Epithelial cell of prostate (primary cell): ENCODE measurements around the gene SPNS2.
"Not testable (repeated sequence)": the region's sequence is repeated elsewhere in the genome, so short reads cannot be mapped to it uniquely, and the experiment has no call there.

Experiments used
- DNase-seq: peaks from one replicate; pipeline ENCODE4 v3.0.0-alpha.2; 2011; ENCODE audit warnings: low read depth, low spot score
- H3K27ac ChIP-seq: fragments of 450-650 bp; 2 replicates; pipeline ENCODE4 v1.5.1; 2017; ENCODE audit warnings: mild to moderate bottlenecking

SPNS2 gene

DNA sequence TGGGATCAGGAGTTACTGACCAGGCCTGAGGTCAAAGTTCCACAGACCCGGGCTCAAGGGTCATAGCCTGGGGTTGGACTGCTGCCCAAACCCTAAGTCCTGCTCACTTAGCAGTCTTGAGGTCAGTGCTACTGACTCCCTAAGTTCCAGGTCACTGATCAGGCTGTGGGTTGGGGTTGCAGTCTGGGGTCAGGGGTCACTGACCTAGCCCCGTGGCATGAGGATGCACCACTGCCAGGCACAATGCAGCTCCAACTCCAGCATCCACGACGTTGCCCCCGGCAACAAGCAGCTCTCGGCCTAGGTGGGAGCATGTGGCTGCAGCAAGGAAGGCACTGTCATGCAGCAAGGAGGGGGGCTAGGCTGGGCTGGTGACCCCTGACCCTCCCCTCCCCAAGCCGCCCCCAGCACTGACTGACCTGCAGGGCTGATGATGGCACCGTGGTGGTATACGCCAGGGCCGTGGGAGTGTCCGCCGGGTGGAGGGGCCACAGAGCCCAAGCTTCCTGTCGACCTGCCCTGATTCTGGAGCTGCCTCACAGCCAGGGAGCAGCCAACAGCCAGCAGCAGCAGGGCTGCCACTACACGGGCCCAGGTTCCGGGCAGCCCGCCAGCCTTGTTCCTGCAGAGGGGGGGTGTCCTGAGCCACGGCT lies 60.6 kb downstream of the SPNS2 start:
- DNase-seq: no peak
- H3K27ac ChIP-seq: no peak overlapping the region

DNA sequence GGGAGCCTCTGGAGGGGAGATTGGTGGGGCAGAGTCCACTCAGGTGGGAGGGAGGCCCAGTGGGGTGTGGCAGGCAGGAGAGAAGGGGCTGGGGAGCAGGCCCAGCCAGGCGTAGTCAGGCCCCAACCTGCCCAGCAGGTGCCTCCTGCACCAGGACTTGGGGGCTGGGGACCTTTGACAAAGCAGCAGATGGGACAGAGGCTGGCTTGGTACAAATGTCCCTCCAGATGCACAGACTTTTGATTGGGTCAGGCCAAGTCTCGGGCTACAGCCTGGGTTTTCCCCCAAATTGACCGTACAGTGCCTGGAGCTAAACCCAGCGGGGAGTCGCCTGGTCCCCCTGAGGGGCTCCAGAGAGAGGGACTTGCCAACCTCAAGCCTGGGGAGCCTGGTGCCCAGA lies 61.3 kb downstream of the SPNS2 start:
- no peak overlapping the region for H3K27ac ChIP-seq
- DNase-seq: no peak

DNA sequence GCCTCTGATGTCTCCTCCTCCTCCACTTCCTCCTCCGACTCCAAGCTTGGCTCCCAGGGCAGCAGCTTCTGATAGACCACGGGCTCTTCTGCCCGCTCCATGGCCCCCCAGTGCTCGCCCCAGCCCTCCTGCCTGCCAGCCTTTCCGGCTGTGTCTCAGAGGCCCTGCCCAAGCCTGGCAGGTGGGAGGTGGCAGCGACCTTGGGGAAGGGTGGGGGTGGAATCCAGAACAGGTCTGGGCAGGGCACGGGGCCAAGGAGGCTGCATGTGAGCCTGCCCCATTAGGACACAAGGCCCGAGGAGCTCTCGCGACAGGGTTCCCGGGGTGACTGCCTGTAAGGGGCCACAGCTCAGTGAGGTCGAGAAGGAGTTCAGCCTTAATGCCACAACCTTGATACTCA lies 61.7 kb downstream of the SPNS2 start, which contains the start of gene GGT6:
GGT6 (minus strand) TSS at position 157 of the 400 bp plus-strand sequence; CDS start at position 101, 56 bp downstream.
- H3K27ac ChIP-seq: no peak within 1 kb of the TSS
- DNase-seq: no peak

DNA sequence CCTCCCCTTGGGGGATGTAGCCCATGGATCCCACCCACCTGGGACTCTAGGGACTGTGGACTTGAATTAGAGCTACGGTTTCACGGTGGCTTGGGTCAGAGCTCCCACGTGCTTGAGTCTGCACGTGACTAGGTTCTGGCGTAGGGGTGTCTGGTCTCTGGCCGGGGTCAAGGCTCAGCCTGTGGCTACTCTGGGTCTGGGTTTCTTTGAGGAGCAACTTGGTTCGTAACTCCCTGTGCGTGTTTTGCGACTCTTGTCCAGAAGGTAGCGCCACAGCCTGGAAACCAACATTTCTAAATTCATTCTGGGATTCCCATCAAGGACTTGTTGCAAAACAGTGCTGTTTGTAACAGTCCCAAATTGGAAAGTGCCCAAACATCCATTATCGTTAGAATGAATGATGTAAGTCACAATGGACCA lies 62.2 kb downstream of the SPNS2 start:
- no peak for DNase-seq
- H3K27ac ChIP-seq: no peak overlapping the region

DNA sequence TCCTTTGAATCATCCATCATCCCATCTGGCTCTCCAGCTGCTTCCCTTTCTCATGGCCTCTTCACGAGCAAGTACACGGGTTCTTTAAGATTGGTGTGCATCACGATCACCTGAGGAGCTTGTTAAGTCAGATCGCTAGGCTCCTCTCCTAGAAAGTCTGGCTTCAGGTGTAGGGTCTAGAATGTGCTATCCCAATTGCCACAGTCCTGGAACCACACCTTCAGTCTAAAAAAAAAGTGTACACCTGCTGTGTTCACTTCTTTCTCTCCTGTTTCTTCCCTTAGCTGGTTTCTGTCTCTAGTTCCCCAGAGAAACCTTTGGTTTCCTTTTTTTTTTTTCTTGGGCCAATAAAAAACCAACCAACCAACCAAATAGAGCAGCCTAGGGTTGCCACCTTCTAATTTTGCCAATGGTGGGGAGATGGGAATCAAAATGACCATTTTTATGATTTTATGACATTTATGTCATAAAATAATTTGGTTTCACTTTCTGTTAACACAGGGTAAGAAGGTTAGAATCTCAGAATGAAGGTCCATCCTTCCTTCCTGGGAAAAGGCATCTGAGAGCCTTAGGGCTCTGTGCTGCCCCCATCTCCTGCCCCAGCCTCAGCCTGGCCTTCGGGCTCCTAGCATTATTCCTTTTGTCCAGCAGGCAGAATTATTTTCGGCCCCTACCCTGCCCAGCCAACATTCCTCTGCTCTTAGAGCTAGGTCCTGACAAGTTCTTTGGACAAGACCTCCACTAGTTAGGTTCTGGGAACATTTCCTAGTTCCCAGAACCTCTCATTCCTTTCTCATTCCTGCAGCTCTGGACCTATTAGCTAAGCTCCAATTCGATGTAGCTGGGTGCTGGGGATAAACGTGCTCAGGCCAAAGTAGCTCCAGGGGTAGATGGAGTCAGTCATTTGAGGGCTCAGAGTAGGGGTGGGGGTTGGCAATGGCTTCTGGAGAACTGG lies 63.6 kb downstream of the SPNS2 start:
- no peak for DNase-seq
- no peak overlapping the region for H3K27ac ChIP-seq

DNA sequence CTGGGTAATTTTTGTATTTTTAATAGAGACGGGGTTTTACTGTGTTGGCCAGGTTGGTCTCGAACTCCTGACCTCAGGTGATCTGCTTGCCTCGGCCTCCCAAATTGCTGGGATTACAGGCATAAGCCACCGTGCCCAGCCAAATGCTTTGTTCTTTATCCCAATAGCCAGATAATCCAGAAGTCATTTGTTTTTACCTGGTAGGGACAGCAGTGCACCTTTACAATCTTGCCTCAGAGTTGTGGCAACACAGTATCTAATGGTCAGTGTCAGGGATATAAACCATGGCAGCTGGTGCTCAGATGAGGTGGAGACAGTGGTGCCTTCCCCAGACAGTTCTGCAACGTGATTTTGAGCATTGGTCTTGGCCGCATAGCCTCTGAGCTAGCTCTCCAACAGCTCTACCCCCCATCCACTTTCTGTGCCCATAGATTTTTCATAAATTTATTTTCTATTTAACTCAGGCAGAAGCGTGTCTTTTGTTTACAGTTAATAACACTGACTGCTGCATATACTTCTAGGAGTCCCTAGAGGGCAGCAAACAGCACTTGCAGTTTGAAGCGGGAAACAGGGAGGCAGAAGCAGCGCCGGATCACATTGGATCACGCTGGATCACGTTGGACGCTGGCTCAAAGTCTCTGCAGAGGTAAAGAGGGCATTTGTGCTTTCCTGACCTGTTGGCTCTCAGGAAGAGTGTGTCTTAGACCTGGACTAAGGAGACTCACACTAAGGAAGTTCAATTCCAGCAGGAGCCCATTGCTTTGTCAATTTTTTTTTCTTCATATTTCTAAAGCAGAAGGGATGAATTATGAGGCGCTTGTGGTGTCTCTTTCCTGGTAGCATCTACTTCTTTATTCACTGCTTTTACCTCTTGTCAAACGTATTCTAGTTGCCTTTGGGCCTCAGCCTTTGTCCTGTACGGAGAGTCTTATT lies 66.8 kb downstream of the SPNS2 start:
- no peak overlapping the region for H3K27ac ChIP-seq
- DNase-seq: peak; percentile 24

DNA sequence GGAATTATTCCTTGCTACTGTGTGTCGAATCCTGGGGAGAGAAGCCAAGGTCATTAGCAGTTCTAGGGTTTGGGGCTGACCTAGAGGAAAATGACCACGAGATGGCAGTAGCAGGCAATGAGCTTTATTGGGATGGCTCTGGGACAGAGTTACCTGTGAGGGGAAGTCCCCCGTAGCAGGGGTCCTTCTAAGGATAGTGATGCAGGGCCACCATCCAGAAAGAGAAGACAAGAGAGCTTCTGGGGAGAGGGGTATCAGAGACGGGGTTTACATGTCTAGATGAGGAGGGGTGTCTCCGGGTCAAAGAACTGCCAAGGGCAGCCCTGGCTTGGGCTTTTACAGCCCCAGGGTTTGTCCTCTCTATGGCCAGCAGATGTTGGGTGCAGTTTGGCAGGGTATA lies 68.1 kb downstream of the SPNS2 start:
- no peak overlapping the region for H3K27ac ChIP-seq
- no peak for DNase-seq

DNA sequence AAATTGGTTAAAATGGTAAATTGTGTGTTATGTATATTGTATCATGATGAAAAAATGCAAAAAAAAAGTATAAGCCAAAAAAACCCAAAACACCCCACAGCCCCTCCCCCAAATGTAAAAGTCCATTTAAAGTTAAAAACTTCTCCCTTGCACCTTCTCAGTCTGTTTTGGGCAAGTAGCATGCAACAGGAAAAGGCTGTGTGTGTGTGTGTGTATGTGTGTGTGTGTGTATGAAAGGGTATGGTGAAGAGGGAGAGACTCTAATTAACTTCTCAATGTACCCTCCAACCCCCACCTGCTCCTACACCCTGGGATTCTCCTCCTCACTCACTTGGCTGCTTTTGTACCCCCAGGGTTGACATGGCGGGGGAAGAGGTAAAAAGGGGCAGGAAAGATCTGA lies 70.9 kb downstream of the SPNS2 start:
- DNase-seq: no peak
- H3K27ac ChIP-seq: no peak overlapping the region

DNA sequence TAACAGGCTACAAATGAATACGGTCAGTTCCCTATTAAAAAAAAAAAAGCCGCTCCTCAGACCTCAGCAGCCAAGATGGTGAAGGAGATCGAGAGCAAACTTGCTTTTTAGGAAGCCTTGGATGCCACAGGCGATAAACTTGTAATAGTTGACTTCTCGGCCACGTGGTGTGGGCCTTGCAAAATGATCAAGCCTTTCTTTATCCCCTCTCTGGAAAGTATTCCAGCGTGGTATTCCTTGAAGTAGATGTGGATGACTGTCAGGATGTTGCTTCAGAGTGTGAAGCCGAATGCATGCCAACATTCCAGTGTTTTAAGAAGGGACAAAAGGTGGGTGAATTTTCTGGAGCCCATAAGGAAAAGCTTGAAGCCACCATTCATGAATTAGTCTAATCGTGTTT lies 73.5 kb downstream of the SPNS2 start:
- no peak for DNase-seq
- H3K27ac ChIP-seq: no peak overlapping the region

DNA sequence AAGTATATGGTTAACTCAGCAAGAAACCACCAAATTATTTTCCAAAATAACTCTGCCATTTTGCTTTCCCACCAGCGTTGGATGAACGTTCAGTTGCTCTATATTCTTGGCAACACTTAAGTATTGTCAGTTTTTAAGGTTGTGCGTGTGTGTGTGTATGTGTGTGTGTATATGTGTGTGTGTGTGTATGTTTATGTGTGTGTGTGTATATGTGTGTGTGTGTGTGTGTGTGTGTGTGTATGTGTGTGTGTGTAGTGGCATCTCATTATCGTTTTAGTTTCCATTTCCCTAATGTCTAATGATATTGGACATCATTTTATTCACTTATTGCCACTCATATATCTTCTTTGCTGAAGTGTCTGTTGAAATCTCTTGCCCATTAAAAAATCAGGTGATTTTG lies 74.4 kb downstream of the SPNS2 start:
- DNase-seq: no peak
- no peak overlapping the region for H3K27ac ChIP-seq

DNA sequence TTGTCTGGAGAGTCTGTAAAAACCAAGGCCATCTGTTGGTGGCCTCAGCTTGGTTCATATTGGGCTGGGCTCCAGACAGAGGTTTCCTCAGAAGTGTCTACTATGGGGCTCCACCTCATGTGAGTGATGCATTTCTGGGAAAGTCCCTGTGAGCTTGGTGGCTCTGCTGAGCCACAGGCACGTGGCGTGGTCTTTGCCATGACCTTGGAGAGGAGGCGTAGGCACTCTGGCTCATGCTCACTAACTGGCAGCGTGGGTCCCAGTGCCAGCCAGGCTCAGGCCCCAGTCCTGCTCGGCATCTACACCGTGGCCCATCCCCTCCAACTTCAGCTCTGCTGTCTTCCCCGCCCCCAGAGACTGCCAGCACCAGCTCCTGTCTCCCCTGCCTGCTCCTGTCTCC lies 75.0 kb downstream of the SPNS2 start:
- no peak for DNase-seq
- H3K27ac ChIP-seq: no peak overlapping the region

DNA sequence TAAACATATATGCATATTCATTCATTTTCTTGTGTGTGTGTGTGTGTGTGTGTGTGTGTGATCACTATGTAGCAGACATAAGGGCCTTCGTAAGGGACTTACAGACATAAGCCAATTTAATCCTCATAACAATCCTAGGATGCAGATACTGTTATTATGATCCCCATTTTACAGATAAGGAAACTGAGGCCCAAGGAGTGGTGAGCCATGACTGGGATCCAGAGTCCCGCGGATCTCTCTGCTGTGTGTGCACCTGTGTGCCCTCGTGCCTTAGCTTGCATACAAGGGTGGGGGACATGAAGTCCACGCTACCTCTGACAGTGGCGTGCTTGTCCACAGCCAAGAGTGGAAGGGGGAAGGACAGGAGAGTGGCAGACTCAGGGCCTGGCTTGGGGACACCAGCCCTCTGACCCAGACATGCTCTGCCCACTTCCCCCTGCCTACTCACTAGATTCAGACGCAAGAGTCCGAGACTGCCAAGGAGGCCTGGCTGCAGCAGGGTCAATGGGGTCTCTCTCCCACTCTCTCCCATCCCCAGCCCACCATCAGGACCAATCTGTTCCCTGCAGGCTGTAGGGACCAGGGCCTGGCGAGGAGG lies 75.9 kb downstream of the SPNS2 start:
- DNase-seq: no peak
- H3K27ac ChIP-seq: no peak overlapping the region

DNA sequence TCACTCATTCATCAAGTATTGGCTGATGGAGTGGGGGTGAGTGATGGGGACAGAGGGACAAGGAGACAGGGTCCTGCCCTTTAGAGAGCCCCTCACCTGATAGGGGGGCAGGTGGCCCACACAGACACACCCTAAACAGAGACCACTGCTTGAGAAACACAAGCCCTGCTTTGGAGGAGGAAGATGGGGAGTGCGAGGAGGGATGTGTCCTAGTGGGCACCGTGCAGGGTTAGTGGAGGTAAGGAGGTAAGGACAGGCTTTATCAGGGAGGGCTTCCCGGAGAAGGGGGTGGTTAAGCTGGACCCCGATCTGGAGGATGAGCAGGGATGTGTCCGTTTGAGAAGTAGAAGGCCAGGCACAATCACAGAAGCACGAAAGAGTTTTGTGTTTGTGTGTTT lies 77.5 kb downstream of the SPNS2 start:
- H3K27ac ChIP-seq: no peak overlapping the region
- no peak for DNase-seq

DNA sequence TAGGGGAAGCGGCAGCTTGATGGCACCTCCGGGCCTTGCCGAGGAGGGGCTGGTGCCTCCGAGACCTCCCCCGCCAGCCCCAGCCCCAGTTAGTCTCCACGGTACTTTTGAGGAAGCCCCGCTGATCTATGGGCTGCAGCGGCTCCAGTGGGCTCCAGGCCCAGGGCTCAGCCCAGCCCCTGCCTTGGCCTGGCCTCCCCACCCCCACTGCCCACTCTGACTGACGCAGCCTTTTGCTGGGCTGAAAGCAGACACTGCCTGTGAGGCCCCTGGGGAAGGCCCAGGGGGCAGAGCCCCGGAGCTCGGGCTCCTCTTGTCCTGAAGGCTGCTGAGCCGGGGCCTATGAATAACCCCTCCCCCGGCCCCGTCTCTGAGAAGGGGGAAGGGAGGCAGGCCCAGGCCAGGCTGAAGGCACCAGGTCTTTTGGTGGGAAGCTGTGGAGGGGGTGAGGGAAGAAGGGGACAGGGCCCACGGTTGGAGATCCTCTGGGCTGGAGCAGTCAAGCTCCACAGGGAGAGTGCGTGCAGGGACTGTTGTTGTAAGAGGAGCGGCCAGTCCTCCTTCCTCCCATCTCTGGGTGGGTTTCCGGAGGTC lies 78.1 kb downstream of the SPNS2 start:
- DNase-seq: no peak
- no peak overlapping the region for H3K27ac ChIP-seq

DNA sequence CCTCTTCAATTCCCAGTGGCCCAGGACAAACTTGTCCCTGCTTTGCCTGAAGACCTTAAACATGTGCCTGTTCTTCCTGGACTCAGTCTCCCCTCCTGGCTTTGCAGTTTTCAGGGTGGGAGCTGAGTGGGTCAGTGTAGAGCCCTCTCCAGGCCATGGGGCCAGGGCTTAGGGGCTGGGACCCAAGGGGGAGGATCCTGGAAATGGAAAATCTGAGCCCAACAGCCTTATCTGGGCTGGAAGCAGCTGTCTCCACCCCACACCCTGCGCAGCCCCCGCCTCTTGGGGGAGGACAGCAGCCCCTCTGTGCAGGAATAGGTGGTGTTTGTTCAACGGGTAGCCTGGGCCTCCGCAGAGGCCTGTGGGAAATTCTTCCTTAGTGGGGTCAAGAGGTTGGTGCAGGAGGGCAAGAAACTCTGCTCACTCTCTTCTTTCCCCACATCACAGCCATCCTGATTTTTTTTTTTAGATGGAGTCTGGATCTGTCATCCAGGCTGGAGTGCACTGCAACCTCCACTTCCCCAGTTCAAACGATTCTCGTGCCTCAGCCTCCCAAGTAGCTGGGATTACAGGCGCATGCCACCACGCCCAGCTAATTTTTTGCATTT lies 78.8 kb downstream of the SPNS2 start:
- DNase-seq: no peak
- no peak overlapping the region for H3K27ac ChIP-seq

DNA sequence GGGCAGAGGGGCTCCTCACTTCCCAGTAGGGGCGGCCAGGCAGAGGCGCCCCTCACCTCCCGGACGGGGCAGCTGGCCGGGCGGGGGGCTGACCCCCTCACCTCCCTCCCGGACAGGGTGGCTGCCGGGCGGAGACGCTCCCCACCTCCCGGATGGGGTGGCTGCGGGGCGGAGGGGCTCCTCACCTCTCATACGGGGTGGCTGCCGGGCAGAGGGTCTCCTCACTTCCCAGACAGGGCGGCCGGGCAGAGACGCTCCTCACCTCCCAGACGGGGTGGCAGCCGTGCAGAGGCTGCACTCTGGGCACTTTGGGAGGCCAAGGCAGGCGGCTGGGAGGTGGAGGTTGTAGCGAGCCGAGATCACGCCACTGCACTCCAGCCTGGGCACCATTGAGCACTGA lies 79.7 kb downstream of the SPNS2 start:
- DNase-seq, H3K27ac ChIP-seq: not testable (repeated sequence)

DNA sequence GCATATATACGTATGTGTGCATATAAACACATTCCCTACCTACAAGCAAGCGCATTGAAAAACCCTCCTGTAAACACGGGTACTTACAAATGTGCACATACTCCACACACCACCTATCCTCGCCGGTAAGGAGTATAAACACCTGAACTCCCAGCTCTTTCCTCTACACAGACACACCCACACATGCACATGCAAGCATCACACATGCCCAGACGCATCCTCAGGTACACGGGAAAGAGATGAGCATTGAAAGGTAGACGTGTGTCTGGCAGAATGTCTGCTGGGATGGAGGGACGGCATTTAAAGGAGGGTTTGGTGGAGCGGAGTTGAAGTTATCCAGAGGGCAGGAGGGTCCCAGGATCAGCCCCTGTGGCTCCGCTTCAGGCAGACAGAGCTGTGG lies 81.0 kb downstream of the SPNS2 start:
- no peak overlapping the region for H3K27ac ChIP-seq
- DNase-seq: peak; percentile 22

DNA sequence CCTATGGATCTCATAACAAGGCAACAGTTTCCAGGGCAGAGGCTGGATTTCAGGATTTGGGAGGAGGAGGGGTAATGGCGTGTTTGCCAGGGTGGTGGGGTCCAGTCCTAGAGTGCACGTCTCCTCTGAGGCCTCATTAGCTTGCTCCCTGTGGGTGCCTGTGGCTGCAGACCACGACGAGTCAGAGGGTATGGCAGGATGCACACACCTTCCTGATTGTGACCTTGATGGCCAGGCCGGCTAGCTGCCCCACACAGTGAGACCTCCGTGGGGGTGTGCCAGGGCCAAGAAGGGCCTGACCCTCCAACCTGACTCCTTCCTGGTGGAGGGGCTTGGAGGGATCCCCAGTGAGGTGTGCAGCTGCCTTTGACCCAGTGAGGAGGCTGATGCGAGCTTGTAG lies 81.6 kb downstream of the SPNS2 start:
- no peak for DNase-seq
- no peak overlapping the region for H3K27ac ChIP-seq

DNA sequence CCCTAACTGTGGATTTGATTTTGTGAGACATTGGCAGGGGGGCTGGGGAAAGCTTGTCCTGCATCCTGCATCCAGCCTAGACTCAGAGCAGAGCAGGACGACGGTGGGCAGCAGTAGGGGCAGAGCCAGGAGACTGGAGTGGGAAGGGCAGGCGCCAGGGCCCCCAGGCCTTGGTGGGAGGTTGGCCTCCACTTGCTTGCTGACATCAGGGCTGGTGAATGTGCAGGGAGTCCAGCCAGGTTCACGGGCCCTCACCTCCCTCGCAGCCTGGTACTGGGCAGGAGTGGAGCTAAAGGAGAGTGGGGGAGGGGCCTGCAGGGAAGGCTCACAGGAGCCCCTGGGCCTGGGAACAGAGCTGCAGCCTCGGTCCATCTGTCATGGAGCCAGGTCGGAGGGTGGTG lies 83.4 kb downstream of the SPNS2 start:
- no peak overlapping the region for H3K27ac ChIP-seq
- no peak for DNase-seq
